GM12878 (cell line): ENCODE results near the gene CHIT1. TPM values are rescaled to one million over a fixed set of nuclear protein-coding genes. Genes with fewer than 3 reads are reported as not detected.

Experiments
- ATAC-seq: fragments of 200-7000 bp; cut with Tn5 transposase; 3 replicates; pipeline ENCODE4 v1.9.1; 2020; ENCODE audit warnings: mild to moderate bottlenecking, moderate library complexity
- BruUV-seq: library from RNA; stranded (reverse); fragments of 400-500 nt; replicated peaks from 2 replicates; lab custom pipeline; 2021; lab: Mats Ljungman, UMichigan
- CTCF ChIA-PET: fragments of 300-600 bp; sonication (Branson Sonifier 250); formaldehyde crosslinking; extraction: SDS; loops from one replicate; lab custom pipeline; 2021; ENCODE audit warnings: inconsistent platforms; lab: Yijun Ruan, JAX
- POLR2A ChIA-PET: fragments of 350-600 bp; formaldehyde crosslinking; extraction: SDS; loops from one replicate; lab custom pipeline; 2021; ENCODE audit warnings: inconsistent platforms; lab: Charles Lee
- RAD21 ChIA-PET: fragments of 300-600 bp; sonication (Branson Sonifier 250); formaldehyde crosslinking; loops from one replicate; lab custom pipeline; 2023; ENCODE audit warnings: antibody characterized with exemption; ENCODE audit not compliant: unreplicated experiment; lab: Charles Lee
- SMC1A ChIA-PET: fragments of 300-600 bp; sonication (Branson Sonifier 250); formaldehyde crosslinking; loops from one replicate; lab custom pipeline; 2023; ENCODE audit not compliant: unreplicated experiment, uncharacterized antibody; lab: Charles Lee
- DNase-seq: peaks from one replicate; pipeline ENCODE4 v3.0.0-alpha.2; 2011; ENCODE audit warnings: low read depth, low spot score
- FAIRE-seq: peaks from 3 replicates; lab custom pipeline; 2011; peaks lifted over from hg19 to GRCh38; lab: Jason Lieb, UNC
- H2AFZ ChIP-seq: 2 replicates; pipeline ENCODE4 v1.6.0; 2011; ENCODE audit warnings: low read depth, low read length, control low read depth; ENCODE audit not compliant: control insufficient read depth
- H3K27ac ChIP-seq: 2 replicates; pipeline ENCODE4 v1.5.1; 2011; ENCODE audit warnings: control low read depth; ENCODE audit not compliant: control insufficient read depth, insufficient read depth
- H3K27me3 ChIP-seq, 2 experiments: replicated peaks in 1 of 2; 2 replicates each; pipeline versions ENCODE4 v1.6.0 to v1.6.1; 2011; ENCODE audit warnings: low read length in 1 of 2; ENCODE audit not compliant: control insufficient read depth in 2 of 2, insufficient read depth in 2 of 2
- H3K36me3 ChIP-seq, 2 experiments: 2 replicates each; pipeline ENCODE4 v1.5.1; 2011; ENCODE audit warnings: low read length in 1 of 2; ENCODE audit not compliant: control insufficient read depth in 2 of 2, insufficient read depth in 2 of 2
- H3K4me1 ChIP-seq: 2 replicates; pipeline ENCODE4 v1.6.1; 2011; ENCODE audit warnings: mild to moderate bottlenecking, low read length, moderate library complexity, mixed read lengths; ENCODE audit not compliant: control insufficient read depth, insufficient read depth
- H3K4me2 ChIP-seq: 2 replicates; pipeline ENCODE4 v1.6.0; 2011; ENCODE audit warnings: control low read depth; ENCODE audit not compliant: control insufficient read depth, insufficient read depth
- H3K4me3 ChIP-seq: fragments of 200-600 bp; sonication (generic); 2 replicates; pipeline ENCODE4 v1.5.1; 2016
- H3K79me2 ChIP-seq: 2 replicates; pipeline ENCODE4 v1.6.0; 2011; ENCODE audit warnings: low read length; ENCODE audit not compliant: control insufficient read depth, insufficient read depth
- H3K9ac ChIP-seq: 2 replicates; pipeline ENCODE4 v1.8.0; 2011; ENCODE audit warnings: low read length, control low read depth, mixed read lengths; ENCODE audit not compliant: control insufficient read depth, insufficient read depth
- H3K9me3 ChIP-seq: replicated peaks from 3 replicates; pipeline ENCODE4 v1.5.1; 2011; ENCODE audit warnings: mild to moderate bottlenecking, low read length; ENCODE audit not compliant: control insufficient read depth, insufficient read depth
- H4K20me1 ChIP-seq: 2 replicates; pipeline ENCODE4 v1.6.0; 2011; ENCODE audit not compliant: control insufficient read depth, insufficient read depth
- ASH2L ChIP-seq: fragments of 300-600, 200-600 bp; sonication (generic); IDR thresholded peaks from 2 replicates; pipeline ENCODE4 v1.6.1; 2017; ENCODE audit warnings: low read depth, mild to moderate bottlenecking, borderline replicate concordance
- CEBPB ChIP-seq, 2 experiments: fragments of 150-350 bp in 1 of 2; IDR thresholded peaks; 2 replicates each; pipeline ENCODE4 v1.6.1; 2012 to 2014; ENCODE audit warnings: low read depth in 2 of 2, low read length in 2 of 2, borderline replicate concordance in 1 of 2, inconsistent platforms in 1 of 2
- CHD1 ChIP-seq: IDR thresholded peaks from 2 replicates; pipeline ENCODE4 v1.6.1; 2012; ENCODE audit warnings: low read depth, low read length, improper control_type of control experiment
- EGR1 ChIP-seq, 2 experiments: IDR thresholded peaks; 1 replicate in 1 of 2; 2 replicates in 1 of 2; pipeline ENCODE4 v1.6.1; 2011 to 2012; ENCODE audit warnings: low read depth in 2 of 2, low read length in 2 of 2, borderline replicate concordance in 1 of 2, mild to moderate bottlenecking in 1 of 2, moderate library complexity in 1 of 2
- KDM1A ChIP-seq: fragments of 200-600 bp; sonication (generic); IDR thresholded peaks from 2 replicates; pipeline ENCODE4 v1.6.1; 2016; ENCODE audit warnings: borderline replicate concordance
- PRDM15 ChIP-seq: fragments of 450-650 bp; formaldehyde crosslinking; IDR thresholded peaks from 2 replicates; pipeline ENCODE4 v1.4.0; 2020; ENCODE audit warnings: mild to moderate bottlenecking, moderate library complexity
- RELA ChIP-seq: fragments of 450-650 bp; IDR thresholded peaks from 2 replicates; pipeline ENCODE4 v1.8.0; 2014; ENCODE audit warnings: borderline replicate concordance; ENCODE audit not compliant: partially characterized antibody
- RFX5 ChIP-seq: IDR thresholded peaks from 2 replicates; pipeline ENCODE4 v1.6.1; 2011; ENCODE audit warnings: low read depth, low read length, improper control_type of control experiment
- WRNIP1 ChIP-seq: IDR thresholded peaks from 2 replicates; pipeline ENCODE4 v1.6.1; 2011; ENCODE audit warnings: low read depth, low read length, improper control_type of control experiment, borderline replicate concordance
- ZNF622 ChIP-seq: fragments of 450-650 bp; IDR thresholded peaks from 2 replicates; pipeline ENCODE4 v1.6.1; 2017; ENCODE audit warnings: mild to moderate bottlenecking, inconsistent platforms
- WGBS: methylation state at CpG from one replicate; pipeline ENCODE4 v1.1.6; 2016; ENCODE audit warnings: low lambda C conversion rate; ENCODE audit not compliant: insufficient replicate concordance, insufficient coverage; ENCODE audit errors: missing lambda C conversion rate; 5-methylcytosine and 5-hydroxymethylcytosine counted together
- in situ Hi-C: fragments of 300-500 bp; cut with MboI; formaldehyde crosslinking; loops from 9 replicates; pipeline ENCODE4 v1.14.3; 2018; ENCODE audit warnings: mixed read lengths
- intact Hi-C: fragments of 100-400 bp; cut with micrococcal nuclease; formaldehyde crosslinking; loops from one replicate; pipeline ENCODE4 v1.14.2; 2022; ENCODE audit not compliant: unreplicated experiment
- polyA plus RNA-seq, 11 experiments: library from polyadenylated mRNA; depleted of rRNA in 4 of 11; unstranded in 6 of 11; stranded (reverse) in 5 of 11; fragments of >200 nt; fragmentation: Nextera tagmentation in 4 of 11; fragmentation: Illumina TruSeq in 1 of 11; extraction: Ambion mirVana in 4 of 11; extraction: Trizol in 1 of 11; gene quantifications; 1 replicate in 1 of 11; 2 replicates in 10 of 11; pipeline versions ENCODE4 v1.2.1 to v1.2.3, GENCODE V29; 2011 to 2016; ENCODE audit warnings: inconsistent platforms in 2 of 11, missing spikeins in 2 of 11, low read depth in 1 of 11
- total RNA-seq, 4 experiments: library from RNA; depleted of rRNA in 3 of 4; stranded (reverse); fragments of >200 nt in 3 of 4; fragmentation: Illumina TruSeq in 1 of 4; extraction: Trizol in 1 of 4; gene quantifications; 2 replicates each; pipeline versions ENCODE4 v1.2.1 to v1.2.3, GENCODE V29; 2013 to 2021
- TF ChIP-seq, protein P1 (sequence below): fragments of 450-650 bp; IDR thresholded peaks from 2 replicates; pipeline ENCODE4 v1.6.1; 2017; ENCODE audit warnings: antibody characterized with exemption, mild to moderate bottlenecking, moderate library complexity
- TF ChIP-seq, protein P2 (sequence below): fragments of 450-650 bp; conservative IDR thresholded peaks from 2 replicates; pipeline ENCODE4 v1.6.1; 2017; ENCODE audit warnings: mild to moderate bottlenecking, moderate library complexity

The CHIT1 gene
- total and polyA plus RNA-seq, 10 of the 15 experiments (the other 5 are each of a cell fraction or from before 2014, with no cell fraction given) = 0.02 to 2.1 (median 0.76) TPM

DNA sequence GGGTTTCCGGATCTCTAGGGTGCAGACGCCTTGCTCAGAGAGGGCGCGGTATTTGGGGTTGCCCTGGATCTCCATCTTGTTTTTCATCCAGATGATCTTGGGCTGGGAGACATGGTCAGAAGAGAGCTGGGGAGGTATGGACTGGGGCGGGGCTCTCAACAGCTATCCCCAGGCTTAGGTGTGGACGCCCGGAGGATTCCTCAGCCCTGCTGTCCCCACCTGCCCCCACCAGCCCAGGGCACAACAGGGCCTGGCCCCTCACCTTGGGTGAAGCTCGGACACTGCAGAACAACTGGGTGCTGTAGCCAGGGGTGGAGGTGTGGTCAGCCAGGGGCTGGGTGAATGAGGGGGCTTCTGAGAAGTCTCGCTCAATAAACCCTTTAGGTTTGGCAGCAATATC lies 60.5 kb downstream of the CHIT1 start:
- no peak overlapping the region for H3K27ac ChIP-seq
- no peak overlapping the region for H3K4me2 ChIP-seq
- ChIA-PET SMC1A (no interaction called here), POLR2A (no interaction called here), RAD21 (interaction anchor here (0.9 to 4.6 kb wide), 2 partner anchors 47 to 130 kb away, joined by 4 to 61 read pairs; no protein-coding TSS in a partner anchor), CTCF (interaction anchor here (1.0 to 8.0 kb wide), 4 partner anchors 13 to 129 kb away, joined by 3 to 114 read pairs (median 10); no protein-coding TSS in a partner anchor)
- no peaks in the 10 kb centered on the region for H4K20me1 ChIP-seq
- no TSS peak for BruUV-seq
- no peaks in the 10 kb centered on the region for H3K36me3 ChIP-seq
- no peak for TF ChIP-seq KDM1A
- no peak for TF ChIP-seq WRNIP1
- no peak for TF ChIP-seq ASH2L
- TF ChIP-seq RELA = no peak
- TF ChIP-seq, protein P1, sequence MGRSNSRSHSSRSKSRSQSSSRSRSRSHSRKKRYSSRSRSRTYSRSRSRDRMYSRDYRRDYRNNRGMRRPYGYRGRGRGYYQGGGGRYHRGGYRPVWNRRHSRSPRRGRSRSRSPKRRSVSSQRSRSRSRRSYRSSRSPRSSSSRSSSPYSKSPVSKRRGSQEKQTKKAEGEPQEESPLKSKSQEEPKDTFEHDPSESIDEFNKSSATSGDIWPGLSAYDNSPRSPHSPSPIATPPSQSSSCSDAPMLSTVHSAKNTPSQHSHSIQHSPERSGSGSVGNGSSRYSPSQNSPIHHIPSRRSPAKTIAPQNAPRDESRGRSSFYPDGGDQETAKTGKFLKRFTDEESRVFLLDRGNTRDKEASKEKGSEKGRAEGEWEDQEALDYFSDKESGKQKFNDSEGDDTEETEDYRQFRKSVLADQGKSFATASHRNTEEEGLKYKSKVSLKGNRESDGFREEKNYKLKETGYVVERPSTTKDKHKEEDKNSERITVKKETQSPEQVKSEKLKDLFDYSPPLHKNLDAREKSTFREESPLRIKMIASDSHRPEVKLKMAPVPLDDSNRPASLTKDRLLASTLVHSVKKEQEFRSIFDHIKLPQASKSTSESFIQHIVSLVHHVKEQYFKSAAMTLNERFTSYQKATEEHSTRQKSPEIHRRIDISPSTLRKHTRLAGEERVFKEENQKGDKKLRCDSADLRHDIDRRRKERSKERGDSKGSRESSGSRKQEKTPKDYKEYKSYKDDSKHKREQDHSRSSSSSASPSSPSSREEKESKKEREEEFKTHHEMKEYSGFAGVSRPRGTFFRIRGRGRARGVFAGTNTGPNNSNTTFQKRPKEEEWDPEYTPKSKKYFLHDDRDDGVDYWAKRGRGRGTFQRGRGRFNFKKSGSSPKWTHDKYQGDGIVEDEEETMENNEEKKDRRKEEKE = no peak
- TF ChIP-seq, protein P2, sequence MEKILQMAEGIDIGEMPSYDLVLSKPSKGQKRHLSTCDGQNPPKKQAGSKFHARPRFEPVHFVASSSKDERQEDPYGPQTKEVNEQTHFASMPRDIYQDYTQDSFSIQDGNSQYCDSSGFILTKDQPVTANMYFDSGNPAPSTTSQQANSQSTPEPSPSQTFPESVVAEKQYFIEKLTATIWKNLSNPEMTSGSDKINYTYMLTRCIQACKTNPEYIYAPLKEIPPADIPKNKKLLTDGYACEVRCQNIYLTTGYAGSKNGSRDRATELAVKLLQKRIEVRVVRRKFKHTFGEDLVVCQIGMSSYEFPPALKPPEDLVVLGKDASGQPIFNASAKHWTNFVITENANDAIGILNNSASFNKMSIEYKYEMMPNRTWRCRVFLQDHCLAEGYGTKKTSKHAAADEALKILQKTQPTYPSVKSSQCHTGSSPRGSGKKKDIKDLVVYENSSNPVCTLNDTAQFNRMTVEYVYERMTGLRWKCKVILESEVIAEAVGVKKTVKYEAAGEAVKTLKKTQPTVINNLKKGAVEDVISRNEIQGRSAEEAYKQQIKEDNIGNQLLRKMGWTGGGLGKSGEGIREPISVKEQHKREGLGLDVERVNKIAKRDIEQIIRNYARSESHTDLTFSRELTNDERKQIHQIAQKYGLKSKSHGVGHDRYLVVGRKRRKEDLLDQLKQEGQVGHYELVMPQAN = no peak
- TF ChIP-seq EGR1 (IDR thresholded peaks at IDR 0.05; ENCODE audit: borderline replicate concordance in 1 of 2, low read depth in 2 of 2, low read length in 2 of 2) = no peak
- no peak for TF ChIP-seq CEBPB (IDR thresholded peaks at IDR 0.05; ENCODE audit: borderline replicate concordance in 1 of 2, low read depth in 2 of 2, low read length in 2 of 2)
- TF ChIP-seq PRDM15 = no peak
- TF ChIP-seq RFX5 = no peak
- no peak for TF ChIP-seq CHD1
- no peak for TF ChIP-seq ZNF622
- H3K27me3 ChIP-seq = no peaks in the 10 kb centered on the region; a peak in 1 of 4 replicates
- DNase-seq (no peak), ATAC-seq (no peak), FAIRE-seq (no peak)
- WGBS = 56% methylated on average over 9 of the region's 9 CpGs
- H3K4me1 ChIP-seq = peaks cover 4% of the 10 kb centered on the region; the same call in 1 of the 2 replicates
- intact Hi-C loops (no loop called here), in situ Hi-C loops (no loop called here)
- H3K9me3 ChIP-seq = no peaks in the 10 kb centered on the region
- H2AFZ ChIP-seq = no peak overlapping the region
- no peak overlapping the region for H3K4me3 ChIP-seq
- H3K9ac ChIP-seq = no peak overlapping the region
- no peaks in the 10 kb centered on the region for H3K79me2 ChIP-seq
